Activated CD4-positive, CD25-positive, alpha-beta regulatory T cell treated with anti-CD3 and anti-CD28 coated beads, Interleukin-2, amount 50 U/mL, for 16 hours (primary cell): ENCODE data around the gene PSMD9.

Source experiments
- DNase-seq: peaks from one replicate; pipeline ENCODE4 v3.0.0-alpha.2; 2020; ENCODE audit warnings: low read depth, low spot score

The PSMD9 gene

GRCh38 chr12:121955258-121956237 lies 67.0 kb downstream of the PSMD9 start:
- DNase-seq = no peak

- DNase-seq = no peak
Measured at GRCh38 chr12:121957861-121958515, 69.4 kb downstream of the PSMD9 start.

- no peak for DNase-seq
Measured at GRCh38 chr12:121958541-121959240, 70.1 kb downstream of the PSMD9 start.

- no peak for DNase-seq
Measured at GRCh38 chr12:121960541-121960940, 72.0 kb downstream of the PSMD9 start.

GRCh38 chr12:121961195-121961879 lies 72.7 kb downstream of the PSMD9 start:
- no peak for DNase-seq

GRCh38 chr12:121963341-121964018 lies 74.9 kb downstream of the PSMD9 start:
- DNase-seq = no peak

GRCh38 chr12:121964813-121965643 lies 76.4 kb downstream of the PSMD9 start:
- DNase-seq = no peak

- DNase-seq = no peak
Measured at GRCh38 chr12:121966959-121967358, 78.4 kb downstream of the PSMD9 start.
